Stimulated activated CD8-positive, alpha-beta memory T cell treated with anti-CD3 and anti-CD28 coated beads, Interleukin-7, amount 100 ng/mL, for 48 hours (primary cell): ENCODE measurements around the gene POLD2.
"Not testable (repeated sequence)": the region's sequence is repeated elsewhere in the genome, so short reads cannot be mapped to it uniquely, and the experiment has no call there.

Experiments used
- DNase-seq, 2 donors: peaks; one replicate each; pipeline ENCODE4 v3.0.0-alpha.2; 2020; ENCODE audit warnings: low read depth in 1 of 2; ENCODE audit errors: extremely low read depth in 1 of 2

Gene POLD2

GRCh38 chr7:44123190-44124003 lies at the start of gene POLD2:
TSS of gene POLD2 (minus strand) at chr7:44123548. CDS start at chr7:44122053, 1,495 bp downstream.
- DNase-seq = peak; percentile 98

- no peak for DNase-seq
Measured at GRCh38 chr7:44172803-44173424, 49.6 kb upstream of the POLD2 start.

- DNase-seq = no peak
Measured at GRCh38 chr7:44172352-44172751, 49.0 kb upstream of the POLD2 start.

- not testable (repeated sequence) for DNase-seq
Measured at GRCh38 chr7:44171901-44172300, 48.6 kb upstream of the POLD2 start.

- DNase-seq = no peak
Measured at GRCh38 chr7:44167920-44168319, 44.6 kb upstream of the POLD2 start.

- DNase-seq = no peak
Measured at GRCh38 chr7:44163591-44163990, 40.2 kb upstream of the POLD2 start.

- no peak for DNase-seq
Measured at GRCh38 chr7:44162785-44163395, 39.5 kb upstream of the POLD2 start.

GRCh38 chr7:44162179-44162578 lies 38.8 kb upstream of the POLD2 start:
- no peak for DNase-seq

- no peak for DNase-seq
Measured at GRCh38 chr7:44161371-44161770, 38.0 kb upstream of the POLD2 start.

- DNase-seq = no peak
Measured at GRCh38 chr7:44159824-44160630, 36.7 kb upstream of the POLD2 start.

GRCh38 chr7:44158873-44159631 lies 35.7 kb upstream of the POLD2 start:
- no peak for DNase-seq

GRCh38 chr7:44158096-44158872 lies 34.9 kb upstream of the POLD2 start:
- DNase-seq = no peak

- DNase-seq = no peak
Measured at GRCh38 chr7:44157116-44158080, 34.0 kb upstream of the POLD2 start.

- DNase-seq = no peak
Measured at GRCh38 chr7:44156453-44157010, 33.2 kb upstream of the POLD2 start.

- no peak for DNase-seq
Measured at GRCh38 chr7:44155191-44156185, 32.1 kb upstream of the POLD2 start.

GRCh38 chr7:44154703-44155102 lies 31.4 kb upstream of the POLD2 start:
- no peak for DNase-seq

GRCh38 chr7:44153948-44154335 lies 30.6 kb upstream of the POLD2 start:
- DNase-seq = no peak
